SK-N-DZ (cell line): ENCODE measurements around the gene ATP6V1E1.
"Not testable (repeated sequence)": the region's sequence is repeated elsewhere in the genome, so short reads cannot be mapped to it uniquely, and the experiment has no call there.

Source experiments
- DNase-seq: peaks from one replicate; pipeline ENCODE4 v3.0.0-alpha.2; 2015; ENCODE audit warnings: low spot score

ATP6V1E1 gene

GRCh38 chr22:17581056-17581455 is 47.5 kb downstream of the ATP6V1E1 start:
- DNase-seq: no peak

DNA sequence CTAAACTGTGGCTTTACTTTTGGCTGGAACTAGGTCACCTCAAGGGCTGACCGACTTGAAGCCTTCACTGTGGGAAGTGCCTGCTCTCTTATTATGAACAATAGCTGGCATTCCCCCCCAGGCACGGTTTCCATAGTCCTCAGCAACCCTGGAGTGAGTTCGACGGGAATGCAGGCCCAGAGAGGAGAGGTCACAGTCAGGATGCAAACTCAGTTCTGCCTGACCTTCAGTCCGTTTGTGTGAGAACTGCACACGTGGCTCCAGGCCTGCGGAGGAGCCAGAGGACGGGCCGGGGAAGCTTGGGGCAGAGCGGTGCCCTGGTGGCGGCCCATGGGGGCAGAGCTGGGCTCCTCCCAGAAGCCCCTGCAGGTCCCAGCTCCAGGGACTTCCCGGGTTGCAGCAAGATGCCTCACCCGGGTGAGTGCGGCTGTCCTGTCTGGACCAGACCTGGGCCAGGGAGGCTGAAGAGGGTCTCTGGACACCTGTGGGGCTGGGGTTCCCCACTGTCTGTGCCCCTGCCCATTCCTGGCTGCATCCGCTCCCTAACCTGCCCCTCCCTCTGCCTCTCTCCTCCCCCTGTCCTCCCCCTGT is 48.0 kb downstream of the ATP6V1E1 start:
- peak; percentile 33 for DNase-seq

DNA sequence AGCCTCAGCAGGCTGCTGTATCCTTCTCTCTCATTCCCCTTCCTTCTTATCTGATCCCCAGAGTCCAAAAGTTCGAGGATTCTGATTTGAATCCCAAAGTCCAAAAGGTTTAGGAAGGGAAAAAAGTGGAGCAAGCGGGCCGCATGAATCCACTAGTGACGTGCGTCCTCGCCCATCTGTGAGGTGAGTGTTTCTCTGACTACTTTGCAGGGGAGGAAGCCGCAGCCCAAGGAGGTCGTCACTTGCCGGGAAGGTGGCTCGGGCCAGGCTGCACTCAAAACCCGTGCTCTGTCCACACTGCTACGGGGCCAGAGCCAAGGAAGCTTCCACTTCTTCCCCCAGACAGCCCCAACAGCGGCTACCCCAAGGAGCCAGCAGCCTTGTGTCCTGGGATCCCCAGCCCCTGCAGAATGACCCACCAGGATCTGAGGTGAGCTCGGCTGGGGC is 49.0 kb downstream of the ATP6V1E1 start:
- no peak for DNase-seq

- no peak for DNase-seq
These were observed 50.3 kb downstream of the ATP6V1E1 start for GRCh38 chr22:17578136-17578754.

GRCh38 chr22:17576470-17576869 is 52.1 kb downstream of the ATP6V1E1 start:
- no peak for DNase-seq

DNA sequence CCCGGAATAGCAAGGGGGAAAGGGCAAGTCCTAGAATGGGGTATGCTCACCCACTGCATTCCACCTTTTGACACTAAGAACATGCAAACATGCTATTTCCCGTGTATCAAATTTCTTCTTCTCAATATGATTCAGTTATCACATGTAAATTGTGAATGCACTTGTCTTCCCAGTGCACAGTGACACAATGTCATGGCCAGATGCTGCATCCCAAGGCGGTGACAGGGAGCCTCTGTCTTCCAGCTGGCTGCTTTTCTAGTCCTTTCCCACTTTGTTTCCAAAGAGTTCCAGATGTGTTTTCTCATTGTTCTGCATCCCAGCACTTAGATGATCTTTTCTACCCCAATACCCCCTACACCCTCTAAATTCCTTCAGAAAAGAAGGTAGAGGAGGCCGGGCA is 52.9 kb downstream of the ATP6V1E1 start:
- no peak for DNase-seq

GRCh38 chr22:17575151-17575550 is 53.4 kb downstream of the ATP6V1E1 start:
- DNase-seq: no peak

- DNase-seq: no peak
These were observed 57.5 kb downstream of the ATP6V1E1 start for GRCh38 chr22:17570851-17571631.

DNA sequence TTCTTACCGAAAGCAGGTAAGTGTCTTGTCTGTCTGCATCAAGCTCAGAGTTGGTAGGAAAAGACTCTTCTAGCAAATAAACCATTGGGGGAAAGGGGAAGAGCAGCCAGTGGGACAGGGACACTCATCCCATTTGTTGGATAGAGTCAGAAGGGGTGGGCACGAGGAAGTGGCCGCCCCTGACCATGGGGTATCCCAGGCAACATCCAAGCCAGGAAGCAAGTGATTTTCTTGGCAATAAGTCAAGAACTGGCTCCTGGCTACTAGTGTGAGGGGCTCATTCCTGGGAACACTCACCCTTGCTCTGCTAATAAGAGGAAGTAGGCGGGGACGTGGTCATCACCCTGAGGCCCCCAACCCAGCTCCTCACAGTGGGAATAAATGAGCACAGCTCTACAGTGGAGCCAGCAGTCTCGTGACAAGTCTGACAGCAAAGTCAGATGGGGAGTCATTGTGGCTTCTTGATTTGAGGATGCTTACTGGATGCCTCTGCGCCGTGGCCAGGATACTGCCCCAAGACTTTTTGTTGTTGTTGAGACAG is 58.5 kb downstream of the ATP6V1E1 start:
- no peak for DNase-seq

DNA sequence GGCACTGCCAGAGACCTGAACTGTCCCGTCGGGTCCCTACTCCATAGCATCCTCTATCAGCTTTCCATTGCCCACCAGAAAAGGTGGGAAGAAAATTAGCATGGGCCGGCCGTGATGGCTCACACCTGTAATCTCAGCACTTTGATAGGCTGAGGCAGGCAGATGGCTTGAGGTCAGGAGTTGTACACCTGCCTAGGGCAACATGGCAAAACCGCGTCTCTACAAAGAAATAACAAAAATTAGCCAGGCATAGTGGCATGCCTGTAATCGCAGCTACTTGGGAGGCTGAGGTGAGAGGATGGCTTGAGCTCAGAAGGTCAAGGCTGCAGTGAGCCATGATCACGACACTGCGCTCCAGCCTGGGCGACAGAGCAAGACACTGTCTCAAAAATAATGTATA is 61.8 kb downstream of the ATP6V1E1 start:
- DNase-seq: no peak

- not testable (repeated sequence) for DNase-seq
These were observed 62.4 kb downstream of the ATP6V1E1 start for GRCh38 chr22:17566016-17566687.

DNA sequence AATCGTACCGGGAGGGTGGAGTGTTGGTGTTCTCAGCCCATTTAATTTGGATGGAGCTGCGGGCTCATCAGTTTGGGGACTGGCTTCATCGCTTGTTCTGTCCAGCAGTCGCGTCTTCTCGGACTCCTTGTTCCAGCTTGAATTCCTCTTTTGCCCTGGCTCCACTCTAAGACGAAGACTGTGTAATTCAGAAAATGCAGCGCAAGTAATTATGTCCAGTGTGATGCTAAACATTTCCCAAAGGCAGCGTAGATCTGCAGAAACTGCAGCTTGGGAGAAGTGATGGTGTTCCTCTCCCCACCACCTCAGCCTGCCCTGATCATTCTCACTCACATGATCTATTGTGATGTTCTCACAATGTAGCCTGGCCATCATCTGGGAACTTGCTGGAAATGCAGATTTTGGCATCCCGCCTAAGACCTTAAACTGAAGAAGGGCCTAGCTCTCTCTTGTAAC is 64.6 kb downstream of the ATP6V1E1 start:
- no peak for DNase-seq

- peak; percentile 40 for DNase-seq
These were observed 65.4 kb downstream of the ATP6V1E1 start, which contains the start of gene SLC25A18 for GRCh38 chr22:17562906-17563870. SLC25A18 (plus strand) TSS chr22:17563498; CDS start chr22:17579945, 16,447 bp downstream.

GRCh38 chr22:17559188-17559587 is 69.4 kb downstream of the ATP6V1E1 start:
- DNase-seq: no peak

- DNase-seq: no peak
These were observed 73.7 kb downstream of the ATP6V1E1 start for GRCh38 chr22:17554814-17555213.

DNA sequence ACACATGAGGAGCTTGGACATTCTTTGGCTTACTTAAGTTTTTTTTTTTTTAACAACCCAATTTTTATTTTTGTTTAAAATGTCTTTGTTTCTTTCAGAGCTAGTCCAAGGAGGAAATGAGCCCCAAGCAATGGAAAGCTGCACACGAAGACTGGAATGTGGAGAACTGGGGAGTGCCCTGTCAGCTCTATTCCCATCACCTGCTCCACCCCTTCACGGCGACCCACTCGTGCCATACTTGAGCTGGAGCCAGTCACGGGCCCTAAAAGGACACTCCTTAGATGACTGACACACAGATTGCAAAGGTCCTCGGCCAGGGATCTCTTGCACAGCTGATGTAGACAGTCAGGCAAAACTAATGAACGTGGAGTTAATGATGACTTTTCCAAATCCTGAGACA is 75.8 kb downstream of the ATP6V1E1 start:
- DNase-seq: no peak

DNA sequence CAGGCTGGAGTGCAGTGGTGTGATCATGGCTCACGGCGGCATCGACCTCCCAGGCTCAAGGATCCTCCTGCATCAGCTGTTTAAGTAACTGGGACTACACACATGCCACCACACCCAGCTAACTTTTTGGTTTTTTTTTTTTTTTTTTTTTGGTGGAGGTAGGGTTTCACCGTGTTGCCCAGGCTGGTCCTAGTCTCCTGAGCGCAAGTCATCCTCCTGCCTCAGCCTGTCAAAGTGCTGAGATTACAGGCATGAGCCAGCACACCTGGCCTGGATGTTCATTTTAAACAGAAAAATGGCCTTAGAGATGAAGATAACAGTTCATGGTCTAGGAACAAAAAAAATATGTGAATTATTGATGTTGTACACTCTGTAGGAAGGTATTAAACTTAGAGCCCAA is 78.9 kb downstream of the ATP6V1E1 start:
- no peak for DNase-seq

DNA sequence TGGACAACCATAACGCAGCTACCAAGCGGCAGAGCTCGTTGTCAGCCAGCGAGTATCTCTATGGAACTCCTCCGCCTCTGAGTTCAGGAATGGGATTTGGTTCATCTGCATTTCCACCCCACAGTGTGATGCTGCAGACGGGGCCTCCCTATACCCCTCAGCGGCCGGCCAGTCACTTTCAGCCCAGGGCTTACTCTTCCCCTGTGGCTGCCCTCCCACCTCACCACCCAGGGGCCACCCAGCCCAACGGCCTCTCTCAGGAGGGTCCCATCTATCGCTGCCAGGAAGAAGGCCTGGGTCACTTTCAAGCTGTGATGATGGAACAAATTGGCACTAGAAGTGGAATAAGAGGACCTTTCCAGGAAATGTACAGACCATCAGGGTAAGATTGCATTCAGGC is 79.4 kb downstream of the ATP6V1E1 start:
- DNase-seq: no peak

DNA sequence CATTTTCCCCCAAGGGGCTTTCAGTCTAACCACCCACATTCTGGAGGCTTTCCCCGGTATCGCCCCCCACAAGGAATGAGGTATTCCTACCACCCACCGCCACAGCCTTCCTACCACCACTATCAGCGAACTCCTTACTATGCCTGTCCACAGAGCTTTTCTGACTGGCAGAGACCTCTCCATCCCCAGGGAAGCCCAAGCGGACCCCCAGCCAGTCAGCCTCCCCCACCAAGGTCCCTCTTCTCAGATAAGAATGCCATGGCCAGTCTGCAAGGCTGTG is 79.9 kb downstream of the ATP6V1E1 start:
- DNase-seq: no peak

DNA sequence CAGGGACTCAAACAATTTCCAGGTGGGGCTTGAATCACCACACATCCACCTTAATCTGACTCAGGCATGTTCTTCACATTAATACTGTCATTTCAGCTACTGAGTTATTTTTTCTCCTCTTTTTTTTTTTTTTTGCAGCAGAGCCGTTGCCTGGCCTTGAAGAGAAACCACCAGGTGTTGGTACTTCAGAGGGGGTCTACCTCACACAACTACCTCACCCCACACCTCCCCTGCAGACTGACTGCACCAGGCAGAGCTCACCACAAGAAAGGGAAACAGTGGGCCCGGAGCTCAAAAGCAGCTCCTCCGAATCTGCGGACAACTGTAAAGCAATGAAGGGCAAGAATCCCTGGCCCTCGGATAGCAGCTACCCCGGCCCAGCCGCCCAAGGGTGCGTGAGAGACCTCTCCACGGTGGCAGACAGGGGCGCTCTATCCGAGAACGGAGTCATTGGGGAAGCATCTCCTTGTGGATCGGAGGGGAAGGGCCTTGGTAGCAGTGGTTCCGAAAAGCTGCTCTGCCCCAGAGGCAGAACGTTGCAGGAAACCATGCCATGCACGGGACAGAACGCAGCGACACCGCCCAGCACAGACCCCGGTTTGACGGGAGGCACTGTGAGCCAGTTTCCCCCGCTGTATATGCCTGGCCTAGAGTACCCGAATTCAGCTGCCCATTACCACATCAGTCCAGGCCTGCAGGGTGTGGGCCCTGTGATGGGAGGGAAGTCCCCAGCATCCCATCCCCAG is 80.4 kb downstream of the ATP6V1E1 start:
- DNase-seq: no peak
